Measurements from ENCODE around the gene CACNB2.

The CACNB2 gene

DNA sequence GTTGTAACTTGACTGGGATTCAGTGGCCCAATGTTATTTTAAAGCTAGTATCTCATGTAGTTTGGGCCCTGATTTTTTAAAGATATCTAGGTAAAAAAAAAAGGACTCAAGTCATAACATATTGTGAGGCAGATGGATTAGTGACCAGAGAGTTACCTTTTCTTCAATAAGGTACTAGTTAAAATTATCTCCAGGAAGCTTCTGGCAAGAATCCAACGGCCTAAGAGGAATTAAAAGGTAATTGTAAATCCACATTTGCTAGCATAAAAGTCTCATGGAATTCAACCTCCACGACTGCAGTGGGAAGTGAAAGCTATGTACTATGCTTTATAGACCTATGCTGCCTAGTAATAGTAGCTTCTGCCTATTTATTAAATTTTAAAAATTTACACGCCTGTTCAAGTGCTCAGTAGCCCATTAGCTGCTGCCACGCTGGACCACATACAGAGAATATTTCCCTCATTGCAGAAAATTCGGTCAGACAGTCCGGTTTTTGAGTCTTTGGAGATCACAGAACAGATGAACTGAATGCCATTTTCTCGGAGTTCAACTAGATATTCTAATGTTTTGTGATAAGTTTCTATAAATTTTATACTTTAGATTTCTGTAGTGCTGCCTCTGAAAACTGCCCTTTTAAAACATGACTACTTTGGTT is 392.8 kb downstream of the CACNB2 start:
- H3K4me1 ChIP-seq (ENCODE audit: control insufficient read depth in 1 of 2, insufficient read depth in 2 of 2, low read length in 2 of 2), result no peaks in the 10 kb centered on the region
- H3K4me3 ChIP-seq (ENCODE audit: low read depth in 1 of 2, low read length in 2 of 2), result no peak overlapping the region
- no peaks in the 10 kb centered on the region for H3K9me3 ChIP-seq (ENCODE audit: control insufficient read depth in 1 of 2, low read length in 2 of 2)
- H3K9ac ChIP-seq (ENCODE audit: low read depth in 1 of 2, low read length in 2 of 2), result no peak overlapping the region
- H3K36me3 ChIP-seq (ENCODE audit: control insufficient read depth in 1 of 2, insufficient read depth in 2 of 2, low read length in 2 of 2), result peaks cover 0 to 11% of the 10 kb centered on the region in 2 donors
- no peak overlapping the region for H3K27ac ChIP-seq (ENCODE audit: low read depth, low read length)
- no peaks in the 10 kb centered on the region for H3K27me3 ChIP-seq (ENCODE audit: control insufficient read depth in 1 of 2, insufficient read depth in 2 of 2, low read length in 2 of 2)

GRCh38 chr10:18533896-18534295 is 393.7 kb downstream of the CACNB2 start:
- Histone ChIP-seq H3K9ac (ENCODE audit: low read depth in 1 of 2, low read length in 2 of 2) (no peak overlapping the region), H3K27me3 (ENCODE audit: control insufficient read depth in 1 of 2, insufficient read depth in 2 of 2, low read length in 2 of 2) (no peaks in the 10 kb centered on the region), H3K27ac (ENCODE audit: low read depth, low read length) (no peak overlapping the region), H3K4me1 (ENCODE audit: control insufficient read depth in 1 of 2, insufficient read depth in 2 of 2, low read length in 2 of 2) (no peaks in the 10 kb centered on the region), H3K36me3 (ENCODE audit: control insufficient read depth in 1 of 2, insufficient read depth in 2 of 2, low read length in 2 of 2) (peaks cover 1 to 12% of the 10 kb centered on the region in 2 donors), H3K9me3 (ENCODE audit: control insufficient read depth in 1 of 2, low read length in 2 of 2) (no peaks in the 10 kb centered on the region), H3K4me3 (ENCODE audit: low read depth in 1 of 2, low read length in 2 of 2) (no peak overlapping the region)

DNA sequence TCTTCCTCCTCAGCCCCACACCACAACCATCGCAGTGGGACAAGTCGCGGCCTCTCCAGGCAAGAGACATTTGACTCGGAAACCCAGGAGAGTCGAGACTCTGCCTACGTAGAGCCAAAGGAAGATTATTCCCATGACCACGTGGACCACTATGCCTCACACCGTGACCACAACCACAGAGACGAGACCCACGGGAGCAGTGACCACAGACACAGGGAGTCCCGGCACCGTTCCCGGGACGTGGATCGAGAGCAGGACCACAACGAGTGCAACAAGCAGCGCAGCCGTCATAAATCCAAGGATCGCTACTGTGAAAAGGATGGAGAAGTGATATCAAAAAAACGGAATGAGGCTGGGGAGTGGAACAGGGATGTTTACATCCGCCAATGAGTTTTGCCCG is 399.1 kb downstream of the CACNB2 start:
- no peak overlapping the region for H3K4me3 ChIP-seq (ENCODE audit: low read depth in 1 of 2, low read length in 2 of 2)
- H3K36me3 ChIP-seq (ENCODE audit: control insufficient read depth in 1 of 2, insufficient read depth in 2 of 2, low read length in 2 of 2), result peaks cover 16 to 36% of the 10 kb centered on the region in 2 donors
- H3K9ac ChIP-seq (ENCODE audit: low read depth in 1 of 2, low read length in 2 of 2), result no peak overlapping the region
- H3K27me3 ChIP-seq (ENCODE audit: control insufficient read depth in 1 of 2, insufficient read depth in 2 of 2, low read length in 2 of 2), result no peaks in the 10 kb centered on the region
- no peaks in the 10 kb centered on the region for H3K4me1 ChIP-seq (ENCODE audit: control insufficient read depth in 1 of 2, insufficient read depth in 2 of 2, low read length in 2 of 2)
- H3K27ac ChIP-seq (ENCODE audit: low read depth, low read length), result no peak overlapping the region
- no peaks in the 10 kb centered on the region for H3K9me3 ChIP-seq (ENCODE audit: control insufficient read depth in 1 of 2, low read length in 2 of 2)

- H3K9ac ChIP-seq (ENCODE audit: low read depth in 1 of 2, low read length in 2 of 2), result no peak overlapping the region
- H3K27ac ChIP-seq (ENCODE audit: low read depth, low read length), result no peak overlapping the region
- no peaks in the 10 kb centered on the region for H3K4me1 ChIP-seq (ENCODE audit: control insufficient read depth in 1 of 2, insufficient read depth in 2 of 2, low read length in 2 of 2)
- H3K36me3 ChIP-seq (ENCODE audit: control insufficient read depth in 1 of 2, insufficient read depth in 2 of 2, low read length in 2 of 2), result peaks cover 16 to 38% of the 10 kb centered on the region in 2 donors
- H3K27me3 ChIP-seq (ENCODE audit: control insufficient read depth in 1 of 2, insufficient read depth in 2 of 2, low read length in 2 of 2), result no peaks in the 10 kb centered on the region
- no peak overlapping the region for H3K4me3 ChIP-seq (ENCODE audit: low read depth in 1 of 2, low read length in 2 of 2)
- no peaks in the 10 kb centered on the region for H3K9me3 ChIP-seq (ENCODE audit: control insufficient read depth in 1 of 2, low read length in 2 of 2)
Measured at GRCh38 chr10:18540195-18540594, 400.0 kb downstream of the CACNB2 start.

DNA sequence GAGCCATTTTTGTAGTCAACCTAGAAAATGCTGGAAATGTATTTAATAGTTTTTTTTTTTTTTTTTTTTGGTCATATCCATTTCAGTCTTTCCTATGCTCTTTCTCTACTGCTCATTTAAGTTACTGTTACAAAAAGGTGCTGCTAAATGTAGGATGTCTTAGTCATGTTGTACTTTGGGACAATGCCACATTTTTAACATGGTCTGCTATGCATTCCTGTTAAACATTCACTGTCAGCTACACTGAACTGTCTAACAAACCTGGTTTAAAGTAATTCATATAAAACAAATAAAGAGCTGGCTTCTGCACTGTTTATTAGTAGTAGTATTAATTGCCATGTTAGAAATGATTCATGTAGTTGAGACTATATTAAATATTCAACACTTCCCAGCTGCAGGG is 402.6 kb downstream of the CACNB2 start:
- no peaks in the 10 kb centered on the region for H3K4me1 ChIP-seq (ENCODE audit: control insufficient read depth in 1 of 2, insufficient read depth in 2 of 2, low read length in 2 of 2)
- no peaks in the 10 kb centered on the region for H3K27me3 ChIP-seq (ENCODE audit: control insufficient read depth in 1 of 2, insufficient read depth in 2 of 2, low read length in 2 of 2)
- no peak overlapping the region for H3K4me3 ChIP-seq (ENCODE audit: low read depth in 1 of 2, low read length in 2 of 2)
- peaks cover 16 to 34% of the 10 kb centered on the region in 2 donors for H3K36me3 ChIP-seq (ENCODE audit: control insufficient read depth in 1 of 2, insufficient read depth in 2 of 2, low read length in 2 of 2)
- no peak overlapping the region for H3K27ac ChIP-seq (ENCODE audit: low read depth, low read length)
- no peak overlapping the region for H3K9ac ChIP-seq (ENCODE audit: low read depth in 1 of 2, low read length in 2 of 2)
- H3K9me3 ChIP-seq (ENCODE audit: control insufficient read depth in 1 of 2, low read length in 2 of 2), result no peaks in the 10 kb centered on the region

- H3K27ac ChIP-seq (ENCODE audit: low read depth, low read length), result no peak overlapping the region
- H3K27me3 ChIP-seq (ENCODE audit: control insufficient read depth in 1 of 2, insufficient read depth in 2 of 2, low read length in 2 of 2), result no peaks in the 10 kb centered on the region
- H3K9ac ChIP-seq (ENCODE audit: low read depth in 1 of 2, low read length in 2 of 2), result no peak overlapping the region
Measured at GRCh38 chr10:18545621-18546305, 405.5 kb downstream of the CACNB2 start.

GRCh38 chr10:18549105-18549504 is 408.9 kb downstream of the CACNB2 start:
- peaks cover 0 to 4% of the 10 kb centered on the region in 2 donors for H3K9me3 ChIP-seq (ENCODE audit: control insufficient read depth in 1 of 2, low read length in 2 of 2)
- H3K9ac ChIP-seq (ENCODE audit: low read depth in 1 of 2, low read length in 2 of 2), result no peak overlapping the region
- H3K4me3 ChIP-seq (ENCODE audit: low read depth in 1 of 2, low read length in 2 of 2), result no peak overlapping the region
- H3K27ac ChIP-seq (ENCODE audit: low read depth, low read length), result no peak overlapping the region
- H3K4me1 ChIP-seq (ENCODE audit: control insufficient read depth in 1 of 2, insufficient read depth in 2 of 2, low read length in 2 of 2), result no peaks in the 10 kb centered on the region
- peaks cover 3 to 15% of the 10 kb centered on the region in 2 donors for H3K36me3 ChIP-seq (ENCODE audit: control insufficient read depth in 1 of 2, insufficient read depth in 2 of 2, low read length in 2 of 2)
- no peaks in the 10 kb centered on the region for H3K27me3 ChIP-seq (ENCODE audit: control insufficient read depth in 1 of 2, insufficient read depth in 2 of 2, low read length in 2 of 2)

More at GRCh38 chr10:18545621-18546305, 405.5 kb downstream of the CACNB2 start:
- H3K4me3 ChIP-seq (ENCODE audit: low read depth in 1 of 2, low read length in 2 of 2), result no peak overlapping the region
- no peaks in the 10 kb centered on the region for H3K9me3 ChIP-seq (ENCODE audit: control insufficient read depth in 1 of 2, low read length in 2 of 2)
- no peaks in the 10 kb centered on the region for H3K4me1 ChIP-seq (ENCODE audit: control insufficient read depth in 1 of 2, insufficient read depth in 2 of 2, low read length in 2 of 2)
- peaks cover 4 to 18% of the 10 kb centered on the region in 2 donors for H3K36me3 ChIP-seq (ENCODE audit: control insufficient read depth in 1 of 2, insufficient read depth in 2 of 2, low read length in 2 of 2)

DNA sequence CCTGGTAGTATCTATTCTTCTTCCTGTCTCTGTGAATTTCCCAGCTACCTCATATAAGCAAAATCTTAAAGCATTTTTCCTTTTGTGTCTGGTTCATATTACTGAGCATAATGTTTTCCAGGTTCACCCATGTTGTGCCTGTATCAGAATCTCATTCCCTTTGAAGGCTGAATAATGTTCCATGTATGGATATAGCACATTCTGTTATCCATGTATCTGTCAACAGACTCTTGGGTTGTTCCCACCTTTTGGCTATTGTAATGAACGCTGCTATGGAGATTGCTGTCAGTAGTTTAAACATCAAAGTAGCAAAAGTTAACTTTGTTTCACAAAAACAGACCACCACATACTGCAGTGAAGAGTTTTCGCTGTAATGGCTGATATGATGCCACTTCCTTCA is 411.2 kb downstream of the CACNB2 start:
- H3K36me3 ChIP-seq (ENCODE audit: control insufficient read depth in 1 of 2, insufficient read depth in 2 of 2, low read length in 2 of 2), result peaks cover 13 to 33% of the 10 kb centered on the region in 2 donors
- peaks cover 2 to 18% of the 10 kb centered on the region in 2 donors for H3K9me3 ChIP-seq (ENCODE audit: control insufficient read depth in 1 of 2, low read length in 2 of 2)
- no peak overlapping the region for H3K9ac ChIP-seq (ENCODE audit: low read depth in 1 of 2, low read length in 2 of 2)
- no peak overlapping the region for H3K4me3 ChIP-seq (ENCODE audit: low read depth in 1 of 2, low read length in 2 of 2)
- H3K27me3 ChIP-seq (ENCODE audit: control insufficient read depth in 1 of 2, insufficient read depth in 2 of 2, low read length in 2 of 2), result no peaks in the 10 kb centered on the region
- H3K27ac ChIP-seq (ENCODE audit: low read depth, low read length), result no peak overlapping the region
- no peaks in the 10 kb centered on the region for H3K4me1 ChIP-seq (ENCODE audit: control insufficient read depth in 1 of 2, insufficient read depth in 2 of 2, low read length in 2 of 2)

DNA sequence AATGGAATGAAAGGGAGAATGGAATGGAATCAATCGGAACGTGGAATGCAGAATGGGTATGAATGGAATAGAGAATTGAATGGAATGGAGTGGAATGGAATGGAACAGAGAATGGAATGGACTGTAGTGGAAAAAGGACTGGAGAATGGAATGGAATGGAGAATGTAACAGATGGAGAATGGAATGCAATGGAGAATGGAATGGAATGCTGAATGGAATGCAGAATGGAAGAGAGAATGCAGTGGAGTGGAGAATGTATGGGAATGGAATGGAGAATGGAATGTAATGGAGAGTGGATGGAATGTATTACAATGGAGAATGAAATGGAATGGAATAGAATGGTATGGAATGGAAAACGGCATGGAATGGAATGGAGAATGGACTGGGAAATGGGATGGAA is 414.3 kb downstream of the CACNB2 start:
- peaks cover 15 to 63% of the 10 kb centered on the region in 2 donors for H3K36me3 ChIP-seq (ENCODE audit: control insufficient read depth in 1 of 2, insufficient read depth in 2 of 2, low read length in 2 of 2)
- H3K9me3 ChIP-seq (ENCODE audit: control insufficient read depth in 1 of 2, low read length in 2 of 2), result peaks cover 18 to 46% of the 10 kb centered on the region in 2 donors
- H3K9ac ChIP-seq (ENCODE audit: low read depth in 1 of 2, low read length in 2 of 2), result no peak overlapping the region
- no peaks in the 10 kb centered on the region for H3K4me1 ChIP-seq (ENCODE audit: control insufficient read depth in 1 of 2, insufficient read depth in 2 of 2, low read length in 2 of 2)
- no peaks in the 10 kb centered on the region for H3K27me3 ChIP-seq (ENCODE audit: control insufficient read depth in 1 of 2, insufficient read depth in 2 of 2, low read length in 2 of 2)
- no peak overlapping the region for H3K27ac ChIP-seq (ENCODE audit: low read depth, low read length)
- H3K4me3 ChIP-seq (ENCODE audit: low read depth in 1 of 2, low read length in 2 of 2), result no peak overlapping the region

GRCh38 chr10:18556522-18557147 is 416.4 kb downstream of the CACNB2 start:
- no peak overlapping the region for H3K4me3 ChIP-seq (ENCODE audit: low read depth in 1 of 2, low read length in 2 of 2)
- H3K27ac ChIP-seq (ENCODE audit: low read depth, low read length), result no peak overlapping the region
- H3K27me3 ChIP-seq (ENCODE audit: control insufficient read depth in 1 of 2, insufficient read depth in 2 of 2, low read length in 2 of 2), result no peaks in the 10 kb centered on the region
- no peak overlapping the region for H3K9ac ChIP-seq (ENCODE audit: low read depth in 1 of 2, low read length in 2 of 2)
- H3K36me3 ChIP-seq (ENCODE audit: control insufficient read depth in 1 of 2, insufficient read depth in 2 of 2, low read length in 2 of 2), result peaks cover 16 to 63% of the 10 kb centered on the region in 2 donors
- no peaks in the 10 kb centered on the region for H3K4me1 ChIP-seq (ENCODE audit: control insufficient read depth in 1 of 2, insufficient read depth in 2 of 2, low read length in 2 of 2)
- peaks cover 26 to 57% of the 10 kb centered on the region in 2 donors for H3K9me3 ChIP-seq (ENCODE audit: control insufficient read depth in 1 of 2, low read length in 2 of 2)
